Right ventricle myocardium inferior (tissue), 1 donor: ENCODE measurements around the gene COL8A2. TPM values are rescaled to one million over a fixed set of nuclear protein-coding genes. Genes with fewer than 3 reads are reported as not detected.

Experiments
- ATAC-seq: fragments of 200-7000 bp; cut with Tn5 transposase; one replicate; pipeline ENCODE4 v1.9.1; 2020; ENCODE audit warnings: mild to moderate bottlenecking, moderate library complexity
- DNase-seq: peaks from one replicate; pipeline ENCODE4 v3.0.0; 2021; ENCODE audit errors: missing footprints
- intact Hi-C: fragments of 100-400 bp; cut with DNase I; formaldehyde crosslinking; loops from one replicate; pipeline ENCODE4 v1.11.0; 2022
- total RNA-seq: library from RNA; stranded (reverse); fragmentation: NEBNext Ultra II Directional; extraction: Animal tissue kit (Norgen Biotek cat#: 25700); gene quantifications from one replicate; pipeline ENCODE4 v1.2.1, GENCODE V29; 2021
- donor health status: DM: no; HTN: yes; CAD: no; lungs with severe emphysema.

The COL8A2 gene
- total RNA-seq, 1 donor from 2014 or later, result 1.0 TPM

GRCh38 chr1:36098650-36099365 lies 26.2 kb downstream of the COL8A2 start:
- ATAC-seq (no peak), DNase-seq (no peak)
- intact Hi-C loops, result loop anchor here (2.0 kb wide), 2 partner anchors 36 to 322 kb away; no protein-coding TSS in a partner anchor

- intact Hi-C loops, result loop anchor here (2.0 kb wide), 2 partner anchors 37 to 323 kb away; no protein-coding TSS in a partner anchor
- ATAC-seq (no peak), DNase-seq (no peak)
These were observed 27.1 kb downstream of the COL8A2 start for GRCh38 chr1:36097693-36098585.

- DNase-seq (no peak), ATAC-seq (no peak)
- intact Hi-C loops, result no loop called here
These were observed 28.3 kb downstream of the COL8A2 start for GRCh38 chr1:36096500-36097432.

GRCh38 chr1:36095760-36096405 lies 29.1 kb downstream of the COL8A2 start:
- intact Hi-C loops, result no loop called here
- ATAC-seq (no peak), DNase-seq (no peak)

GRCh38 chr1:36094621-36095061 lies 30.4 kb downstream of the COL8A2 start:
- DNase-seq (no peak), ATAC-seq (no peak)
- intact Hi-C loops, result no loop called here

- intact Hi-C loops, result no loop called here
- no peak for DNase-seq
These were observed 31.1 kb downstream of the COL8A2 start for GRCh38 chr1:36093929-36094328.

GRCh38 chr1:36093226-36093625 lies 31.8 kb downstream of the COL8A2 start:
- DNase-seq, result no peak
- intact Hi-C loops, result no loop called here
- ATAC-seq, result no peak

More at GRCh38 chr1:36093929-36094328, 31.1 kb downstream of the COL8A2 start:
- peak; percentile 44 for ATAC-seq

GRCh38 chr1:36092798-36093185 lies 32.2 kb downstream of the COL8A2 start:
- intact Hi-C loops, result no loop called here
- no peak for ATAC-seq
- no peak for DNase-seq

GRCh38 chr1:36092166-36092797 lies 32.7 kb downstream of the COL8A2 start:
- ATAC-seq (no peak), DNase-seq (no peak)
- intact Hi-C loops, result no loop called here

- ATAC-seq, result no peak
- no peak for DNase-seq
- intact Hi-C loops, result no loop called here
These were observed 33.3 kb downstream of the COL8A2 start for GRCh38 chr1:36091698-36092097.

- intact Hi-C loops, result no loop called here
- DNase-seq, result no peak
- no peak for ATAC-seq
These were observed 33.9 kb downstream of the COL8A2 start for GRCh38 chr1:36091141-36091540.

GRCh38 chr1:36089393-36090121 lies 35.5 kb downstream of the COL8A2 start:
- intact Hi-C loops, result loop anchor here (10.0 kb wide), 2 partner anchors 205 to 235 kb away; partner anchors contain the start of gene AGO1
- DNase-seq (no peak), ATAC-seq (no peak)

- DNase-seq (peak; percentile 94), ATAC-seq (peak; percentile 94)
- intact Hi-C loops, result loop anchor here (10.0 kb wide), 2 partner anchors 204 to 234 kb away; partner anchors contain the start of gene AGO1
These were observed 36.2 kb downstream of the COL8A2 start, which contains the start of gene ADPRS for GRCh38 chr1:36088577-36089392. TSS of gene ADPRS (plus strand) at chr1:36088892. CDS start at chr1:36088905, 13 bp downstream.

GRCh38 chr1:36088265-36088576 lies 36.8 kb downstream of the COL8A2 start:
- DNase-seq (no peak), ATAC-seq (peak; percentile 6)
- intact Hi-C loops, result loop anchor here (10.0 kb wide), 2 partner anchors 203 to 233 kb away; partner anchors contain the start of gene AGO1

- DNase-seq (no peak), ATAC-seq (no peak)
- intact Hi-C loops, result loop anchor here (10.0 kb wide), 2 partner anchors 203 to 233 kb away; partner anchors contain the start of gene AGO1
These were observed 37.5 kb downstream of the COL8A2 start for GRCh38 chr1:36087233-36088123.
